Measurements from ENCODE around the gene THADA.

THADA gene

DNA sequence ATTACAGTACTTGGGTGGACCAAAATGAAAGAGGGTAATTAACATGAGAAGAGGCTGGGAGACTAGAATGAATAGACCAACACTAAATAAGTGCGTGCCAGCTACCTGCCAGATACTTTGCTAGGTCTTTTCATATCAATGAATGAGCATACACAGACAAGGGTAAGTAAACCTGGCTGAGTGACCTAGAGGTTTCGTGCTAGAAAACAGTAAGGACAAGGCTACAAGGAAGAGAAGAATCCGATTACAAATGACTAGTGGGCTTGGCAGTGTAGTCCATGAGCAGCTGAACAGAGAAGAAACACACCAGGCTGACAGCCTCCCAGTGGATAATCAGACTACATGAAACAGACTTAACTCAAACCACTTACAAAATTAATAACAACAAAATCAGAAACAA is 64.6 kb downstream of the THADA start:
- Histone ChIP-seq H3K4me2 (ENCODE audit: insufficient read depth, low read length) (no peak overlapping the region), H3K4me1 (ENCODE audit: insufficient read depth, low read length) (no peaks in the 10 kb centered on the region), H3K27ac (ENCODE audit: low read length) (no peak overlapping the region; the same call in 1 of the 2 replicates), H2AFZ (ENCODE audit: low read depth, low read length) (no peak overlapping the region; the same call in 1 of the 2 replicates), H3K79me2 (ENCODE audit: insufficient read depth, low read length) (no peaks in the 10 kb centered on the region), H3K4me3 (ENCODE audit: low read depth in 1 of 2, low read length in 2 of 2) (no peak overlapping the region), H3K27me3 (ENCODE audit: insufficient read depth, low read length, poor library complexity) (no peaks in the 10 kb centered on the region), H3K9ac (ENCODE audit: low read depth, low read length) (no peak overlapping the region), H4K20me1 (ENCODE audit: insufficient read depth, low read length) (no peaks in the 10 kb centered on the region), H3K36me3 (ENCODE audit: insufficient read depth, low read length) (peaks cover 19% of the 10 kb centered on the region; the same call in 1 of the 2 replicates), H3K9me3 (ENCODE audit: insufficient read depth, low read length, severe bottlenecking) (no peaks in the 10 kb centered on the region)
- TF ChIP-seq, protein P1, sequence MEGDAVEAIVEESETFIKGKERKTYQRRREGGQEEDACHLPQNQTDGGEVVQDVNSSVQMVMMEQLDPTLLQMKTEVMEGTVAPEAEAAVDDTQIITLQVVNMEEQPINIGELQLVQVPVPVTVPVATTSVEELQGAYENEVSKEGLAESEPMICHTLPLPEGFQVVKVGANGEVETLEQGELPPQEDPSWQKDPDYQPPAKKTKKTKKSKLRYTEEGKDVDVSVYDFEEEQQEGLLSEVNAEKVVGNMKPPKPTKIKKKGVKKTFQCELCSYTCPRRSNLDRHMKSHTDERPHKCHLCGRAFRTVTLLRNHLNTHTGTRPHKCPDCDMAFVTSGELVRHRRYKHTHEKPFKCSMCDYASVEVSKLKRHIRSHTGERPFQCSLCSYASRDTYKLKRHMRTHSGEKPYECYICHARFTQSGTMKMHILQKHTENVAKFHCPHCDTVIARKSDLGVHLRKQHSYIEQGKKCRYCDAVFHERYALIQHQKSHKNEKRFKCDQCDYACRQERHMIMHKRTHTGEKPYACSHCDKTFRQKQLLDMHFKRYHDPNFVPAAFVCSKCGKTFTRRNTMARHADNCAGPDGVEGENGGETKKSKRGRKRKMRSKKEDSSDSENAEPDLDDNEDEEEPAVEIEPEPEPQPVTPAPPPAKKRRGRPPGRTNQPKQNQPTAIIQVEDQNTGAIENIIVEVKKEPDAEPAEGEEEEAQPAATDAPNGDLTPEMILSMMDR (IDR thresholded peaks at IDR 0.05; ENCODE audit: borderline replicate concordance, extremely low read depth, low read length, poor library complexity, severe bottlenecking), result no peak
- TF ChIP-seq EZH2 (IDR thresholded peaks at IDR 0.05; ENCODE audit: borderline replicate concordance, low read depth, low read length, severe bottlenecking), result no peak
- ATAC-seq (ENCODE audit: insufficient read depth, low read depth), result no peak
- no peak for DNase-seq

DNA sequence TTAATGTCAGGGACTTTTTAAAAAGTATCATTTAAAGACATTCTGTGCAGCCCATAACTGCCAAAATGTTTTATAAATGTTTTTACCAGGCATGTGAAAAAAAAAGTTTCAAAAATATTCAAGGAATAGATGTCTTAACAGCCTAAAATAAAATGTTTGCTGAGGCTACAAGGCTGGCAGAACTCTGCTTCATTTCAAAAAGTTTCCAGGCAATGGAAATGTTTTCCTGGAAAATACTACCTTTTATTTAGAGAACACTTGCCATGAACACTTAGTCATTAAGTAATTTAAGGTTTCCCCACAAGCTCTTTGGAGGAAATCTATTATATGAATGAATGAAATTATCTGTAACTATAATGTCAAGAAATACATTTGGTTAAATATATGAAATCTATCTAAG is 68.8 kb downstream of the THADA start:
- no peak for DNase-seq
- H3K27ac ChIP-seq (ENCODE audit: low read length), result no peak overlapping the region
- H3K9ac ChIP-seq (ENCODE audit: low read depth, low read length), result no peak overlapping the region
- no peaks in the 10 kb centered on the region for H3K4me1 ChIP-seq (ENCODE audit: insufficient read depth, low read length)
- TF ChIP-seq, protein P1 (IDR thresholded peaks at IDR 0.05; ENCODE audit: borderline replicate concordance, extremely low read depth, low read length, poor library complexity, severe bottlenecking), result no peak
- TF ChIP-seq EZH2 (IDR thresholded peaks at IDR 0.05; ENCODE audit: borderline replicate concordance, low read depth, low read length, severe bottlenecking), result no peak
- H2AFZ ChIP-seq (ENCODE audit: low read depth, low read length), result no peak overlapping the region
- H3K4me3 ChIP-seq (ENCODE audit: low read depth in 1 of 2, low read length in 2 of 2), result no peak overlapping the region
- H4K20me1 ChIP-seq (ENCODE audit: insufficient read depth, low read length), result no peaks in the 10 kb centered on the region
- H3K9me3 ChIP-seq (ENCODE audit: insufficient read depth, low read length, severe bottlenecking), result no peaks in the 10 kb centered on the region
- ATAC-seq (ENCODE audit: insufficient read depth, low read depth), result no peak
- H3K27me3 ChIP-seq (ENCODE audit: insufficient read depth, low read length, poor library complexity), result no peaks in the 10 kb centered on the region
- no peak overlapping the region for H3K4me2 ChIP-seq (ENCODE audit: insufficient read depth, low read length)
- H3K79me2 ChIP-seq (ENCODE audit: insufficient read depth, low read length), result no peaks in the 10 kb centered on the region
- peaks cover 16% of the 10 kb centered on the region for H3K36me3 ChIP-seq (ENCODE audit: insufficient read depth, low read length)

DNA sequence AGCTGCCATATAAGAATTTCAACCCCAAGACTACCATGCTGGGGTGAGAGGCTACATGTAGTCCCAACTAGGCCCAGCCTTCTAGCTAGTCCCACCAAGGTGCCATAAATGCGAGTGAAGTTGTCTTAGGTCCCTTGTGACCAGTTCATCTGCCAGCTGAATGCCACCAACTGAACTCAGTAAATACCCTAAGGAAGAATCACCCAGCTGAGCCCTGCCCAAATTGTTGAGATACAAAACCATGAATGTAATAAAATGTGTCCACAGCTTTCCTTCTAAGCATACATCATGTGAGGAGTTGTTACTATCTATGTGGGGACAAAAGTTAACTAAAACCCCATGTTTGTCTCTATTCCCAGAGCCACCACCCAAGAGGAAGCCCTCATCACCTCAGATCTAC is 70.3 kb downstream of the THADA start:
- Histone ChIP-seq H3K4me3 (ENCODE audit: low read depth in 1 of 2, low read length in 2 of 2) (no peak overlapping the region), H3K4me2 (ENCODE audit: insufficient read depth, low read length) (no peak overlapping the region), H3K79me2 (ENCODE audit: insufficient read depth, low read length) (no peaks in the 10 kb centered on the region), H3K4me1 (ENCODE audit: insufficient read depth, low read length) (no peaks in the 10 kb centered on the region), H3K27ac (ENCODE audit: low read length) (no peak overlapping the region), H3K27me3 (ENCODE audit: insufficient read depth, low read length, poor library complexity) (no peaks in the 10 kb centered on the region), H4K20me1 (ENCODE audit: insufficient read depth, low read length) (no peaks in the 10 kb centered on the region), H2AFZ (ENCODE audit: low read depth, low read length) (no peak overlapping the region), H3K36me3 (ENCODE audit: insufficient read depth, low read length) (peaks cover 13% of the 10 kb centered on the region), H3K9ac (ENCODE audit: low read depth, low read length) (no peak overlapping the region), H3K9me3 (ENCODE audit: insufficient read depth, low read length, severe bottlenecking) (no peaks in the 10 kb centered on the region)
- ATAC-seq (ENCODE audit: insufficient read depth, low read depth), result no peak
- DNase-seq, result no peak
- TF ChIP-seq, protein P1 (IDR thresholded peaks at IDR 0.05; ENCODE audit: borderline replicate concordance, extremely low read depth, low read length, poor library complexity, severe bottlenecking), result no peak
- TF ChIP-seq EZH2 (IDR thresholded peaks at IDR 0.05; ENCODE audit: borderline replicate concordance, low read depth, low read length, severe bottlenecking), result no peak
